K562 (cell line): ENCODE measurements around the gene PHACTR2. TPM values are rescaled to one million over a fixed set of nuclear protein-coding genes. Genes with fewer than 3 reads are reported as not detected.

ENCODE experiments used
- ARID2 ChIP-seq: fragments of 450-650 bp; IDR thresholded peaks from 2 replicates; pipeline ENCODE4 v1.6.1; 2017; ENCODE audit warnings: antibody characterized with exemption, mild to moderate bottlenecking
- ASH1L ChIP-seq: fragments of 450-650 bp; IDR thresholded peaks from 2 replicates; pipeline ENCODE4 v1.6.1; 2018; ENCODE audit warnings: borderline replicate concordance, mild to moderate bottlenecking, low read depth; ENCODE audit not compliant: partially characterized antibody
- CEBPG ChIP-seq, 3 experiments: fragments of 200-800 bp in 1 of 3; sonication (Bioruptor generic) in 1 of 3; sonication (generic) in 1 of 3; formaldehyde crosslinking in 1 of 3; IDR thresholded peaks in 2 of 3; conservative IDR thresholded peaks in 1 of 3; 2 replicates each; pipeline versions ENCODE4 v1.6.1 to v1.8.0; 2016 to 2022; ENCODE audit warnings: missing compliant biosample characterization in 2 of 3, missing genetic modification characterization in 2 of 3, mild to moderate bottlenecking in 1 of 3, missing genetic modification reagents in 1 of 3
- MIER1 ChIP-seq: fragments of 450-650 bp; IDR thresholded peaks from 2 replicates; pipeline ENCODE4 v1.6.1; 2016; ENCODE audit warnings: antibody characterized with exemption, mild to moderate bottlenecking, low read depth
- MTA1 ChIP-seq: fragments of 450-650 bp; IDR thresholded peaks from 2 replicates; pipeline ENCODE4 v1.6.1; 2017; ENCODE audit warnings: borderline replicate concordance
- NBN ChIP-seq: fragments of 450-650 bp; IDR thresholded peaks from 2 replicates; pipeline ENCODE4 v1.6.1; 2016; ENCODE audit warnings: low read depth, mild to moderate bottlenecking
- PML ChIP-seq: IDR thresholded peaks from 2 replicates; pipeline ENCODE4 v1.6.1; 2012; ENCODE audit warnings: low read length, inconsistent platforms
- PTTG1 ChIP-seq: fragments of 450-650 bp; IDR thresholded peaks from 2 replicates; pipeline ENCODE4 v1.6.1; 2016; ENCODE audit warnings: low read depth, mild to moderate bottlenecking, missing genetic modification characterization, missing compliant biosample characterization
- RBM34 ChIP-seq: fragments of 200-400 bp; formaldehyde crosslinking; IDR thresholded peaks from 2 replicates; pipeline ENCODE4 v1.6.1; 2018; ENCODE audit warnings: low read length, borderline replicate concordance; ENCODE audit not compliant: insufficient read depth
- RNF2 ChIP-seq: sonication (generic); IDR thresholded peaks from 2 replicates; pipeline ENCODE4 v1.6.1; 2016
- SLC30A9 ChIP-seq: fragments of 250-450 bp; sonication (Bioruptor Pico); IDR thresholded peaks from 2 replicates; pipeline ENCODE4 v1.8.0; 2022; ENCODE audit warnings: mild to moderate bottlenecking, moderate library complexity
- SMAD4 ChIP-seq: fragments of 250-450 bp; sonication (Bioruptor Pico); conservative IDR thresholded peaks from 2 replicates; pipeline ENCODE4 v1.8.0; 2021; ENCODE audit warnings: inconsistent platforms, mild to moderate bottlenecking, moderate library complexity
- ZKSCAN8 ChIP-seq: fragments of 200-800 bp; sonication (Bioruptor generic); IDR thresholded peaks from 2 replicates; pipeline ENCODE4 v1.6.1; 2016; ENCODE audit warnings: missing genetic modification characterization, missing compliant biosample characterization
- ZNF324 ChIP-seq: fragments of 250-450 bp; sonication (Bioruptor Pico); IDR thresholded peaks from 2 replicates; pipeline ENCODE4 v1.4.0; 2020; ENCODE audit warnings: mild to moderate bottlenecking
- ZSCAN32 ChIP-seq: fragments of 450-650 bp; formaldehyde crosslinking; IDR thresholded peaks from 2 replicates; pipeline ENCODE4 v1.4.0; 2020; ENCODE audit warnings: mild to moderate bottlenecking, moderate library complexity
- polyA plus RNA-seq, 8 experiments: library from polyadenylated mRNA; depleted of rRNA in 4 of 8; stranded (reverse) in 5 of 8; unstranded in 3 of 8; fragments of >200 nt; fragmentation: Nextera tagmentation in 2 of 8; fragmentation: Illumina TruSeq in 1 of 8; extraction: Ambion mirVana in 2 of 8; extraction: Trizol in 1 of 8; gene quantifications; 2 replicates each; pipeline versions ENCODE4 v1.2.1 to v1.2.3, GENCODE V29; 2011 to 2014; ENCODE audit warnings: inconsistent platforms in 1 of 8, missing spikeins in 1 of 8
- total RNA-seq, 7 experiments: library from RNA; depleted of rRNA in 6 of 7; stranded (reverse); fragments of >200 nt in 6 of 7; fragmentation: Illumina TruSeq in 2 of 7; extraction: Trizol in 2 of 7; gene quantifications; 2 replicates each; pipeline versions ENCODE4 v1.2.1 to v1.2.3, GENCODE V29; 2011 to 2021; ENCODE audit warnings: low replicate concordance in 1 of 7
- TF ChIP-seq, protein P1 (sequence below): sonication (generic); formaldehyde crosslinking; IDR thresholded peaks from 2 replicates; pipeline ENCODE4 v1.9.0; 2022; ENCODE audit warnings: mild to moderate bottlenecking, missing genetic modification reagents
- TF ChIP-seq, protein P2 (sequence below): sonication (generic); formaldehyde crosslinking; IDR thresholded peaks from 2 replicates; pipeline ENCODE4 v1.8.1; 2023; ENCODE audit warnings: mild to moderate bottlenecking, missing genetic modification reagents
- TF ChIP-seq, protein P3 (sequence below): fragments of 200-400 bp; formaldehyde crosslinking; IDR thresholded peaks from 2 replicates; pipeline ENCODE4 v1.6.1; 2017; ENCODE audit warnings: mild to moderate bottlenecking, low read depth, low read length, moderate library complexity

PHACTR2 gene
- total and polyA plus RNA-seq, 9 of the 15 experiments (the other 6 are each of a cell fraction or from before 2014, with no cell fraction given): 5.3 to 52.5 (median 22.9) TPM

DNA sequence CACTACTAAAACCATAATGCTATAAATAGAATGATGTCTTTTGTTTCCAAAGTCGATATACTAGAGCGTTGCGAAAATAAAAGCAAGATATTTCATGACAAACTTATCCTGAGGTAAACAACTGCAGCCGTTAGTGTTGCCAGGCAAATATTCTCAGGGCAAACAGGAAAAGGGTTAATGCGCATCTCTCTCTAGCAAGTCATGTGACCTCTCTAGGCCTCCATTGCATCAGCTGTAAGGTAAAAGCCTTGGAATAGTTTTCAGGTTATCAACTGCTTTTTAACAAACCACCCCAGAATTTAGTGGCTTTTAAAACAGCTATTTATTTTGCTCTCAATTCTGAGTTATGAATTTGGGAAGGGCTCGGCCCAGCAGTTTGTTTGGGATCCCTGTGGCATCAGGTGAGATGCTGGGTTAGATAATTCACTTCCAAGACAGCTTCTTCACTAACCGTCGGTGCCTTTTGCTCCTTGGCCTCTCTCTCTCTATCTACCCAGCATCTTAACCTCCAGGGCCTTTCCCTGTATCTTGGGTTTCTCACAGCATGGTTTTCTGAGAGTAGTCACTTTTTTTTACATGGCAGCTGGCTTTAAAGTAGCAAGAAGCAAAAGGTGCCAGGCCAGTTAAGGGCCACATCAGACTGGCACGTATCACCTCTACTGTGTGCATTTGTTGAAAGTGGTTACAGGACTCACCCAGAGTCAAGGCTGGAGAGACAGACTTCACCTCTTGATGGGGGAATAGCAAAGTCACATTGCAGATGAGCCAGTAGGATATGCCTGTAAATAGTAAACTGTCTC lies 126.2 kb downstream of the PHACTR2 start (continued):
- TF ChIP-seq CEBPG (CRISPR knock-in tag; IDR thresholded peaks at IDR 0.05) (peak; percentile 74; the same call in 1 of the 2 replicates), CEBPG (tag; conservative IDR thresholded peaks at IDR 0.05 in 1 of 2, IDR thresholded peaks at IDR 0.05 in 1 of 2) (peak in 1 of 2 experiments; percentile 86; a peak in 2 of 4 replicates), ASH1L (no peak), ZSCAN32 (no peak), SLC30A9 (CRISPR knock-in tag) (no peak), PML (no peak), ARID2 (no peak), SMAD4 (CRISPR knock-in tag) (peak; percentile 73), RNF2 (no peak), RBM34 (no peak), MTA1 (no peak), MIER1 (no peak), PTTG1 (tag) (no peak), ZNF324 (no peak), ZKSCAN8 (CRISPR knock-in tag) (peak; percentile 76), NBN (no peak)
- TF ChIP-seq, protein P1, sequence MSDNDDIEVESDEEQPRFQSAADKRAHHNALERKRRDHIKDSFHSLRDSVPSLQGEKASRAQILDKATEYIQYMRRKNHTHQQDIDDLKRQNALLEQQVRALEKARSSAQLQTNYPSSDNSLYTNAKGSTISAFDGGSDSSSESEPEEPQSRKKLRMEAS (CRISPR knock-in tag): no peak
- TF ChIP-seq, protein P2, sequence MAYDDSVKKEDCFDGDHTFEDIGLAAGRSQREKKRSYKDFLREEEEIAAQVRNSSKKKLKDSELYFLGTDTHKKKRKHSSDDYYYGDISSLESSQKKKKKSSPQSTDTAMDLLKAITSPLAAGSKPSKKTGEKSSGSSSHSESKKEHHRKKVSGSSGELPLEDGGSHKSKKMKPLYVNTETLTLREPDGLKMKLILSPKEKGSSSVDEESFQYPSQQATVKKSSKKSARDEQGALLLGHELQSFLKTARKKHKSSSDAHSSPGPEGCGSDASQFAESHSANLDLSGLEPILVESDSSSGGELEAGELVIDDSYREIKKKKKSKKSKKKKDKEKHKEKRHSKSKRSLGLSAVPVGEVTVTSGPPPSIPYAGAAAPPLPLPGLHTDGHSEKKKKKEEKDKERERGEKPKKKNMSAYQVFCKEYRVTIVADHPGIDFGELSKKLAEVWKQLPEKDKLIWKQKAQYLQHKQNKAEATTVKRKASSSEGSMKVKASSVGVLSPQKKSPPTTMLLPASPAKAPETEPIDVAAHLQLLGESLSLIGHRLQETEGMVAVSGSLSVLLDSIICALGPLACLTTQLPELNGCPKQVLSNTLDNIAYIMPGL (CRISPR knock-in tag): no peak
- TF ChIP-seq, protein P3, sequence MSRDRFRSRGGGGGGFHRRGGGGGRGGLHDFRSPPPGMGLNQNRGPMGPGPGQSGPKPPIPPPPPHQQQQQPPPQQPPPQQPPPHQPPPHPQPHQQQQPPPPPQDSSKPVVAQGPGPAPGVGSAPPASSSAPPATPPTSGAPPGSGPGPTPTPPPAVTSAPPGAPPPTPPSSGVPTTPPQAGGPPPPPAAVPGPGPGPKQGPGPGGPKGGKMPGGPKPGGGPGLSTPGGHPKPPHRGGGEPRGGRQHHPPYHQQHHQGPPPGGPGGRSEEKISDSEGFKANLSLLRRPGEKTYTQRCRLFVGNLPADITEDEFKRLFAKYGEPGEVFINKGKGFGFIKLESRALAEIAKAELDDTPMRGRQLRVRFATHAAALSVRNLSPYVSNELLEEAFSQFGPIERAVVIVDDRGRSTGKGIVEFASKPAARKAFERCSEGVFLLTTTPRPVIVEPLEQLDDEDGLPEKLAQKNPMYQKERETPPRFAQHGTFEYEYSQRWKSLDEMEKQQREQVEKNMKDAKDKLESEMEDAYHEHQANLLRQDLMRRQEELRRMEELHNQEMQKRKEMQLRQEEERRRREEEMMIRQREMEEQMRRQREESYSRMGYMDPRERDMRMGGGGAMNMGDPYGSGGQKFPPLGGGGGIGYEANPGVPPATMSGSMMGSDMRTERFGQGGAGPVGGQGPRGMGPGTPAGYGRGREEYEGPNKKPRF: no peak
